Duodenal mucosa (tissue), 2 donors: ENCODE results near the gene USH2A.

ENCODE experiments used
- H3K27ac ChIP-seq: one replicate; pipeline ENCODE4 v1.7.0; 2013; ENCODE audit warnings: low read depth, low read length
- H3K27me3 ChIP-seq, 2 donors: one replicate each; pipeline ENCODE4 v1.7.0; 2013; ENCODE audit warnings: low read length in 2 of 2, control low read depth in 1 of 2; ENCODE audit not compliant: insufficient read depth in 2 of 2, control insufficient read depth in 1 of 2
- H3K36me3 ChIP-seq, 2 donors: one replicate each; pipeline ENCODE4 v1.7.0; 2013; ENCODE audit warnings: low read length in 2 of 2, control low read depth in 1 of 2; ENCODE audit not compliant: insufficient read depth in 2 of 2, control insufficient read depth in 1 of 2
- H3K4me1 ChIP-seq, 2 donors: one replicate each; pipeline ENCODE4 v1.7.0; 2013; ENCODE audit warnings: low read length in 2 of 2, control low read depth in 1 of 2; ENCODE audit not compliant: insufficient read depth in 2 of 2, control insufficient read depth in 1 of 2
- H3K4me3 ChIP-seq, 2 donors: one replicate each; pipeline ENCODE4 v1.7.0; 2013; ENCODE audit warnings: low read length in 2 of 2, low read depth in 1 of 2
- H3K9ac ChIP-seq, 2 donors: one replicate each; pipeline ENCODE4 v1.7.0; 2013; ENCODE audit warnings: low read length in 2 of 2, low read depth in 1 of 2
- H3K9me3 ChIP-seq, 2 donors: one replicate each; pipeline ENCODE4 v1.7.0; 2013; ENCODE audit warnings: low read length in 2 of 2, control low read depth in 1 of 2; ENCODE audit not compliant: control insufficient read depth in 1 of 2

The USH2A gene

GRCh38 chr1:215607412-215607811 lies 815.8 kb downstream of the USH2A start:
- Histone ChIP-seq H3K36me3 (peaks cover 15 to 30% of the 10 kb centered on the region in 2 donors), H3K4me3 (no peak overlapping the region), H3K4me1 (no peaks in the 10 kb centered on the region), H3K9ac (no peak overlapping the region), H3K27me3 (no peaks in the 10 kb centered on the region), H3K27ac (no peak overlapping the region), H3K9me3 (no peaks in the 10 kb centered on the region)

DNA sequence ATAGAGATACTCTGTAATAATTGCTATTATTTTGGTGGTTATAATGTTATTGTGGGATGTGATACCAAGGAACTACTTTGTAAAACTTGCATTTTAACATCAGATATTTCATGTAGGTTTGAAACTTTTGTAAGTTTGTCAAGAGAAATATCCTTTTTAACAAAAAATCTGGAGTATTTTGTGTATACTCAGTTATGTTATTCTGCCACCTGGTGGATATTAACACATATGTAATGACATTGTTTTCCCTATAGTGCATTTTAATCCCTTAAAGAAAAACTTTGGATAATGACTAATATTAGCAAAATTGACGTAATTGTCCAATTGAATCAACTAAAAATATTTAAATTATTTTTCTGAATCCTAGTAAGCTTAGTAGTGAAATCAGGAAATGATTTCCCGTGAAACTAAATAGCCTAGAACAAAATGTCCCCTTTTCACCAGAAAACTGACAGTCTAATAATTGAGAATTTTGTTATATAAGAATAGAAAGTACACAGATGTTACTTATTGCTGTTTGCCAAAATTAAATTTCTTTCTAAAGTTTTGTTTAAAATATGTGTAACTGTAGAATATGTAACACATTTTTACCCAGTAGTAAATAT lies 816.6 kb downstream of the USH2A start:
- no peak overlapping the region for H3K27ac ChIP-seq
- no peak overlapping the region for H3K4me3 ChIP-seq
- peaks cover 17 to 33% of the 10 kb centered on the region in 2 donors for H3K36me3 ChIP-seq
- H3K27me3 ChIP-seq = no peaks in the 10 kb centered on the region
- H3K9ac ChIP-seq = no peak overlapping the region
- H3K4me1 ChIP-seq = no peaks in the 10 kb centered on the region
- H3K9me3 ChIP-seq = no peaks in the 10 kb centered on the region

GRCh38 chr1:215606036-215606435 lies 817.2 kb downstream of the USH2A start:
- H3K36me3 ChIP-seq = peaks cover 15 to 33% of the 10 kb centered on the region in 2 donors

GRCh38 chr1:215605011-215605621 lies 818.1 kb downstream of the USH2A start:
- H3K36me3 ChIP-seq = peaks cover 10 to 33% of the 10 kb centered on the region in 2 donors
- H3K27me3 ChIP-seq = no peaks in the 10 kb centered on the region
- no peak overlapping the region for H3K9ac ChIP-seq
- H3K9me3 ChIP-seq = no peaks in the 10 kb centered on the region
- H3K4me1 ChIP-seq = no peaks in the 10 kb centered on the region
- no peak overlapping the region for H3K27ac ChIP-seq
- H3K4me3 ChIP-seq = no peak overlapping the region

More at GRCh38 chr1:215606036-215606435, 817.2 kb downstream of the USH2A start:
- H3K27me3 ChIP-seq = no peaks in the 10 kb centered on the region
- no peak overlapping the region for H3K9ac ChIP-seq
- no peaks in the 10 kb centered on the region for H3K9me3 ChIP-seq
- H3K27ac ChIP-seq = no peak overlapping the region
- H3K4me1 ChIP-seq = no peaks in the 10 kb centered on the region
- H3K4me3 ChIP-seq = no peak overlapping the region

- no peak overlapping the region for H3K27ac ChIP-seq
- no peaks in the 10 kb centered on the region for H3K4me1 ChIP-seq
- H3K9me3 ChIP-seq = no peaks in the 10 kb centered on the region
Measured at GRCh38 chr1:215603319-215603718, 819.9 kb downstream of the USH2A start.

GRCh38 chr1:215601276-215601675 lies 822.0 kb downstream of the USH2A start:
- Histone ChIP-seq H3K9ac (no peak overlapping the region), H3K27me3 (no peaks in the 10 kb centered on the region), H3K4me1 (peaks cover 0 to 3% of the 10 kb centered on the region in 2 donors), H3K36me3 (peaks cover 6 to 40% of the 10 kb centered on the region in 2 donors), H3K9me3 (no peaks in the 10 kb centered on the region), H3K4me3 (no peak overlapping the region), H3K27ac (no peak overlapping the region)

More at GRCh38 chr1:215603319-215603718, 819.9 kb downstream of the USH2A start:
- no peak overlapping the region for H3K9ac ChIP-seq
- H3K36me3 ChIP-seq = peaks cover 6 to 34% of the 10 kb centered on the region in 2 donors
- H3K27me3 ChIP-seq = no peaks in the 10 kb centered on the region
- H3K4me3 ChIP-seq = no peak overlapping the region

- Histone ChIP-seq H3K27me3 (no peaks in the 10 kb centered on the region), H3K9me3 (no peaks in the 10 kb centered on the region), H3K36me3 (peaks cover 7 to 38% of the 10 kb centered on the region in 2 donors), H3K9ac (no peak overlapping the region), H3K4me3 (no peak overlapping the region), H3K27ac (no peak overlapping the region), H3K4me1 (peaks cover 0 to 3% of the 10 kb centered on the region in 2 donors)
Measured at GRCh38 chr1:215600867-215601266, 822.4 kb downstream of the USH2A start.

DNA sequence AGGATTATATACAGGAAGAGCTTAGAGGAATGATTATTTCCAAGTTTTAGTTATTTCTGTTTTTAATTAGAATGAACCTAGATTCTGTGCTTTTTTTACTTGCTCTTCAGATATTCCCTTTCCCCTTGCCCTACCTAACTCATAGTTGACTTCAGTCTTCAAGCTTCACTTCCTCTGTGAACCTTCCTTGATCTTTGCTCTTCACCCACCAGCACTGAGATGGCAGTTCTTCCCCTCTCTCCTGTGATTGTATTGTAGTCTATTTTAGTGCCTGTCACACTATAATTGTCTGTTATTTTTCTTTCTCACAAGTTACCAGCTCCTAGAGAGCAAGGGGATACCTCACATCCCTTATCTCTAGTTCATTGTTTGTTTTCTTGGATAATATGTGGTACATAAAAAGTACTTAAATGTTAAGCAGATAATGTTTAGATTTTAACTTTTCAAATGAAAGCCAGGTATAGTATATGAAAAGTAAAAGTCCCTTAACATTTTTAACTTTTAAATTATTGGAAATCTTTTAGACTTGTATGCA lies 822.9 kb downstream of the USH2A start:
- no peak overlapping the region for H3K4me3 ChIP-seq
- H3K36me3 ChIP-seq = peaks cover 11 to 35% of the 10 kb centered on the region in 2 donors
- H3K4me1 ChIP-seq = peaks cover 0 to 3% of the 10 kb centered on the region in 2 donors
- no peak overlapping the region for H3K27ac ChIP-seq
- no peak overlapping the region for H3K9ac ChIP-seq
- H3K9me3 ChIP-seq = no peaks in the 10 kb centered on the region
- no peaks in the 10 kb centered on the region for H3K27me3 ChIP-seq

GRCh38 chr1:215599418-215600074 lies 823.7 kb downstream of the USH2A start:
- no peaks in the 10 kb centered on the region for H3K9me3 ChIP-seq
- H3K9ac ChIP-seq = no peak overlapping the region
- no peak overlapping the region for H3K27ac ChIP-seq
- H3K4me1 ChIP-seq = peaks cover 0 to 3% of the 10 kb centered on the region in 2 donors
- no peaks in the 10 kb centered on the region for H3K27me3 ChIP-seq
- peaks cover 11 to 35% of the 10 kb centered on the region in 2 donors for H3K36me3 ChIP-seq
- H3K4me3 ChIP-seq = no peak overlapping the region

GRCh38 chr1:215597961-215598360 lies 825.3 kb downstream of the USH2A start:
- Histone ChIP-seq H3K4me3 (no peak overlapping the region), H3K27ac (no peak overlapping the region), H3K36me3 (peaks cover 9 to 22% of the 10 kb centered on the region in 2 donors), H3K4me1 (peaks cover 0 to 4% of the 10 kb centered on the region in 2 donors), H3K9me3 (no peaks in the 10 kb centered on the region), H3K27me3 (no peaks in the 10 kb centered on the region), H3K9ac (no peak overlapping the region)
